GM18951 (cell line): Measurements from ENCODE around the gene HSF2BP.
"Not testable (repeated sequence)": the region's sequence is repeated elsewhere in the genome, so short reads cannot be mapped to it uniquely, and the experiment has no call there.

Experiments
- POLR2A ChIP-seq: IDR thresholded peaks from 4 replicates; pipeline ENCODE4 v1.6.1; 2011; ENCODE audit warnings: mild to moderate bottlenecking; ENCODE audit not compliant: insufficient read length, insufficient read depth; ENCODE audit errors: extremely low read depth
- in situ Hi-C: fragments of 300-500 bp; cut with MboI; formaldehyde crosslinking; loops from one replicate; pipeline ENCODE4 v1.12.0; 2022; ENCODE audit warnings: low sequenced_read_pairs, mixed read lengths, inconsistent platforms; ENCODE audit not compliant: unreplicated experiment

Gene HSF2BP

GRCh38 chr21:43600642-43601402 lies 58.5 kb downstream of the HSF2BP start:
- no peak for TF ChIP-seq POLR2A
- in situ Hi-C loops = no loop called here

DNA sequence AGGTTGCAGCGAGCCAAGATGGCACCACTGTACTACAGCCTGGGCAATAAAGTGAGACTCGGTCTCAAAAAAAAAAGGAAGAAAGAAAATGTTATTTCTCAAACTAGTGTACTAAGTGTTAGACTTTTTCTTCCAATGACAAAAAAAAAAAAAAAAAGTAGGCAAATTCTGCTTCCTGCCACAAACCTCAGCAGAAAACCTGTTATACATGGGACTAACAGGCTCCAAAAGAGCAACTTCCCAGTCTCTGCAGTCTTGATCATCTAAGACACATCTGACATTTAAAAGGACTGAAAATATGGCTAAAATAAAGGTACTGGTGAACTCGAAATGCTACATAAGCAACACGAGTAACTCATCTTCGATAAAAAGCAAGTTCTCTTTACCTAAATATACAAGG lies 59.6 kb downstream of the HSF2BP start:
- no peak for TF ChIP-seq POLR2A
- in situ Hi-C loops = no loop called here

DNA sequence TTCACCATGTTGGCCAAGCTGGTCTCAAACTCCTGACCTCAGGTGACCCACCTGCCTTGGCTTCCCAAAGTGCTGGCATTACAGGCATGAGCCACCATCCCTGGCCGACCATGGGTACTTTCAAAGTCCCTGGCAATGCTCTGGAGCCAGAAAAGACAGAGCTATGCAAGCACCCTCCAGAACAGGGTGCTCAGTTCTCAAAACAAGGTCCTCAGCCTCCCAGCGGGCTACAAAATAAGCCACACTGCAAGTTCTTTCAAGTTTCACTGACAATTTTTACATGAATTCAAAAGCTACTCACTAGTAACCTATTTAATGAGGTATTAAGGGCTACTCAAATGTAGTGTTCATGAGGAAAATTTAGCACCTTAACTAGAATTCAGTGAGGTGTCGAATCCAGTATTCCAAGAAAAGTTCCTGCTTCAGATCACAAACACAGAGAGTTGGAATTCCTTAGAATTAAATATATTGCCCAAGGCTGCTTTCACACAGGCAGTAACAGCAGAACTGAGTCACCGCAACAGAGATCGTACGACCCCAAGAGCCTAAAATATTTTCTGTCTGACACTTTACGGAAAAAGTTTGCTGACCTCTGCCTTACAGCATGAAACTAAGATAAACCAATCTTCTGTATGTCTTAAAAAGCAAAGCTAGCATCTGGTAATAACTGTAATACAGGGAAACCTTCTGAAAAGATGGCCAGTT lies 60.7 kb downstream of the HSF2BP start:
- TF ChIP-seq POLR2A = no peak
- in situ Hi-C loops = no loop called here

GRCh38 chr21:43597540-43598250 lies 61.6 kb downstream of the HSF2BP start:
- in situ Hi-C loops = no loop called here
- TF ChIP-seq POLR2A = no peak

DNA sequence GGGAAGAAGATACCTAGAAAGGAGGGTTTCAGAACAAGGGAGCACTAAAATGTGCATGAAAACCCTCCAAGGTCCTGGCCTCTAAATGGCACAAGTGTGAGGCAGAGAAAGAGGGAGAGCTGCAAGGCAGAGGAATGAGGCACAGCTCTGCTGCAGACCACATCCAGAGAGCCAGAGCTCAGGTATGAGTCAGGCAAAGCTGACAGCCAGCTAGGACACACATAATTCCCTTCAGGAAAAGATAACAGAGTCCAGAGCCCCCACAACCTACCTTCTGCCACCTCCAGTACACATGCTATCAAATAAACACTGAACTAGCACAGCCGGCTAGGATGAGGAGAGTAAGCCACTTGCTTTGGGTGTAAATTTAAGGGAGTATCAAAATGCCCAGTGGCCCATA lies 62.2 kb downstream of the HSF2BP start:
- TF ChIP-seq POLR2A = no peak
- in situ Hi-C loops = no loop called here

- in situ Hi-C loops = no loop called here
- TF ChIP-seq POLR2A = no peak
Observed at GRCh38 chr21:43596616-43597015, 62.7 kb downstream of the HSF2BP start.

GRCh38 chr21:43595769-43596168 lies 63.5 kb downstream of the HSF2BP start:
- in situ Hi-C loops = not testable (repeated sequence)

GRCh38 chr21:43593078-43593477 lies 66.2 kb downstream of the HSF2BP start:
- in situ Hi-C loops = no loop called here
- no peak for TF ChIP-seq POLR2A

DNA sequence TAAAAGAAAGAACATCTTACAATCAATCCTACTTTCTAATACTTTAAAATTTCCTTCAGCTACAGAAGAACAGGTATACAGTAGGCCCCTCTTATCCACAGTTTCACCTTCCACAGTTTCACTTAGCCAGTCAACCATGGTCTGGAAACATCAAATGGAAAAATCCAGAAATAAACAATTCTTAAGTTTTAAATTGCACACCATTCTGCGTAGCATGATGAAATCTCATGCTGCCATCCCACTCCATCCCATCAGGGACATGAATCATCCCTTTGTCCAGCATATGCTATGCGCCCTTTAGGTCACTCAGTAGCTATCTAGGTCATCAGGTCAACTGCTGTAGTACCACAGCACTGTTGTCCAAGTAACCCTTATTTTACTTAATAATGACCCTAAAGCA lies 67.7 kb downstream of the HSF2BP start:
- in situ Hi-C loops = no loop called here
- no peak for TF ChIP-seq POLR2A

GRCh38 chr21:43590194-43590593 lies 69.1 kb downstream of the HSF2BP start:
- no peak for TF ChIP-seq POLR2A

GRCh38 chr21:43588957-43589356 lies 70.3 kb downstream of the HSF2BP start:
- no peak for TF ChIP-seq POLR2A
- in situ Hi-C loops = no loop called here

More at GRCh38 chr21:43590194-43590593, 69.1 kb downstream of the HSF2BP start:
- in situ Hi-C loops = no loop called here

GRCh38 chr21:43585924-43586413 lies 73.3 kb downstream of the HSF2BP start:
- no peak for TF ChIP-seq POLR2A
- in situ Hi-C loops = no loop called here

- in situ Hi-C loops = no loop called here
- no peak for TF ChIP-seq POLR2A
Observed at GRCh38 chr21:43585514-43585913, 73.8 kb downstream of the HSF2BP start.
